Endothelial cell of umbilical vein (primary cell): ENCODE data around the gene HCN2. TPM values are rescaled to one million over a fixed set of nuclear protein-coding genes. Genes with fewer than 3 reads are reported as not detected.

Experiments used
- BruUV-seq: library from RNA; stranded (reverse); fragments of 400-500 nt; replicated peaks from 2 replicates; lab custom pipeline; 2021; lab: Mats Ljungman, UMichigan
- CTCF ChIA-PET: fragments of 300-600, 350-600 bp; sonication (Branson Sonifier 250); formaldehyde crosslinking; loops from one replicate; lab custom pipeline; 2021; ENCODE audit warnings: antibody characterized with exemption, inconsistent platforms; lab: Charles Lee
- POLR2A ChIA-PET: fragments of 300-600, 350-600 bp; sonication (Branson Sonifier 250); formaldehyde crosslinking; loops from one replicate; lab custom pipeline; 2021; ENCODE audit warnings: antibody characterized with exemption, inconsistent platforms; lab: Charles Lee
- DNase-seq: peaks from one replicate; pipeline ENCODE4 v3.0.0-alpha.2; 2011; ENCODE audit warnings: low read depth, low spot score
- FAIRE-seq: peaks from 2 replicates; lab custom pipeline; 2011; peaks lifted over from hg19 to GRCh38; lab: Jason Lieb, UNC
- H2AFZ ChIP-seq: 2 replicates; pipeline ENCODE4 v1.6.0; 2012; ENCODE audit warnings: low read depth, low read length, control low read depth, inconsistent platforms
- H3K27ac ChIP-seq: 2 replicates; pipeline ENCODE4 v1.5.1; 2011; ENCODE audit warnings: low read depth, mild to moderate bottlenecking, control low read depth, low read length, moderate library complexity; ENCODE audit not compliant: insufficient read depth
- H3K27me3 ChIP-seq, 2 experiments: 2 replicates each; pipeline versions ENCODE4 v1.6.0 to v1.6.1; 2011; ENCODE audit warnings: low read length in 2 of 2, mixed read lengths in 1 of 2; ENCODE audit not compliant: control insufficient read depth in 2 of 2, insufficient read depth in 2 of 2
- H3K36me3 ChIP-seq, 2 experiments: 2 replicates in 1 of 2; 3 replicates in 1 of 2; pipeline ENCODE4 v1.5.1; 2011; ENCODE audit warnings: low read length in 2 of 2, mild to moderate bottlenecking in 1 of 2, moderate library complexity in 1 of 2; ENCODE audit not compliant: control insufficient read depth in 2 of 2, insufficient read depth in 2 of 2; ENCODE audit errors: extremely low read depth in 1 of 2
- H3K4me1 ChIP-seq: 3 replicates; pipeline ENCODE4 v1.5.1; 2011; ENCODE audit warnings: mild to moderate bottlenecking, low read length; ENCODE audit not compliant: control insufficient read depth, insufficient read depth; ENCODE audit errors: extremely low read depth
- H3K4me2 ChIP-seq: 2 replicates; pipeline ENCODE4 v1.6.1; 2011; ENCODE audit warnings: low read length, control low read depth, mixed read lengths; ENCODE audit not compliant: insufficient read depth
- H3K4me3 ChIP-seq, 3 experiments: fragments of 200-600 bp in 1 of 3; sonication (generic), shearing (Covaris generic) in 1 of 3; replicated peaks in 1 of 3; 2 replicates each; pipeline ENCODE4 v1.5.1; 2011 to 2016; ENCODE audit warnings: control low read depth in 3 of 3, low read length in 3 of 3, mild to moderate bottlenecking in 2 of 3, inconsistent platforms in 1 of 3, low read depth in 1 of 3, moderate library complexity in 1 of 3; ENCODE audit not compliant: insufficient read depth in 1 of 3
- H3K79me2 ChIP-seq: 2 replicates; pipeline ENCODE4 v1.6.0; 2012; ENCODE audit warnings: low read length, inconsistent platforms; ENCODE audit not compliant: control insufficient read depth, insufficient read depth
- H3K9ac ChIP-seq: replicated peaks from 2 replicates; pipeline ENCODE3; 2011; ENCODE audit warnings: low read length, control low read depth; ENCODE audit not compliant: insufficient read depth; ENCODE audit errors: extremely low read depth
- H3K9me1 ChIP-seq: replicated peaks from 3 replicates; pipeline ENCODE4 v1.6.0; 2011; ENCODE audit warnings: mild to moderate bottlenecking, low read length; ENCODE audit not compliant: control insufficient read depth, insufficient read depth; ENCODE audit errors: extremely low read depth
- H3K9me3 ChIP-seq: replicated peaks from 2 replicates; pipeline ENCODE4 v1.5.1; 2012; ENCODE audit warnings: low read length, inconsistent platforms; ENCODE audit not compliant: control insufficient read depth, insufficient read depth
- H4K20me1 ChIP-seq: replicated peaks from 2 replicates; pipeline ENCODE3; 2011; ENCODE audit warnings: mild to moderate bottlenecking, low read length; ENCODE audit not compliant: control insufficient read depth, insufficient read depth; ENCODE audit errors: extremely low read depth
- CTCF ChIP-seq, 2 donors: IDR thresholded peaks; 1 replicate in 1 of 2; 2 replicates in 1 of 2; pipeline ENCODE4 v1.5.1; 2011; ENCODE audit warnings: low read length in 2 of 2, mild to moderate bottlenecking in 2 of 2, moderate library complexity in 2 of 2, control low read depth in 1 of 2, inconsistent platforms in 1 of 2, low read depth in 1 of 2; ENCODE audit not compliant: insufficient read depth in 1 of 2; ENCODE audit errors: extremely low read depth in 1 of 2
- EZH2 ChIP-seq: IDR thresholded peaks from 2 replicates; pipeline ENCODE4 v1.6.1; 2012; ENCODE audit warnings: borderline replicate concordance, low read depth, mild to moderate bottlenecking, moderate library complexity, low read length, inconsistent platforms; ENCODE audit not compliant: severe bottlenecking
- FOS ChIP-seq: IDR thresholded peaks from 2 replicates; pipeline ENCODE4 v1.6.1; 2011; ENCODE audit warnings: mild to moderate bottlenecking, low read length, moderate library complexity, borderline replicate concordance; ENCODE audit not compliant: insufficient read depth
- GATA2 ChIP-seq: IDR thresholded peaks from 2 replicates; pipeline ENCODE4 v1.7.0; 2011; ENCODE audit warnings: low read depth, mild to moderate bottlenecking, moderate library complexity, mixed read lengths, low read length; ENCODE audit not compliant: insufficient read length, insufficient read depth
- MAX ChIP-seq: IDR thresholded peaks from 2 replicates; pipeline ENCODE4 v1.6.1; 2011; ENCODE audit not compliant: insufficient read depth, insufficient read length
- MYC ChIP-seq: IDR thresholded peaks from one replicate; pipeline ENCODE4 v1.6.1; 2011; ENCODE audit warnings: mild to moderate bottlenecking, low read depth, low read length
- POLR2A ChIP-seq: IDR thresholded peaks from 2 replicates; pipeline ENCODE4 v1.6.1; 2012; ENCODE audit warnings: low read depth, mild to moderate bottlenecking, control low read depth, low read length
- POLR2AphosphoS5 ChIP-seq: IDR thresholded peaks from 2 replicates; pipeline ENCODE4 v1.6.1; 2012; ENCODE audit warnings: low read depth, mild to moderate bottlenecking, control low read depth, low read length, moderate library complexity; ENCODE audit not compliant: insufficient read depth
- dilution Hi-C: fragments of 300-500 bp; cut with MboI; formaldehyde crosslinking; loops from one replicate; pipeline ENCODE4 v1.15.0; 2019; ENCODE audit warnings: low sequenced_read_pairs; ENCODE audit not compliant: extremely low pct_ligation_motif_present
- intact Hi-C: fragments of 100-400 bp; cut with micrococcal nuclease; formaldehyde crosslinking; loops from one replicate; pipeline ENCODE4 v1.10.0; 2022
- polyA plus RNA-seq, 4 experiments: library from polyadenylated mRNA; depleted of rRNA in 3 of 4; stranded (reverse) in 3 of 4; unstranded in 1 of 4; fragments of >200 nt; gene quantifications; 2 replicates each; pipeline versions ENCODE4 v1.2.1 to v1.2.3, GENCODE V29; 2011 to 2012; ENCODE audit warnings: missing spikeins in 1 of 4
- total RNA-seq: library from RNA; stranded (reverse); gene quantifications from 2 replicates; pipeline ENCODE4 v1.2.3, GENCODE V29; 2021

Gene HCN2
- total and polyA plus RNA-seq, 2 donors (not counting 3 experiments of a cell fraction or from before 2014, with no cell fraction given): 0.18 to 0.53 TPM

DNA sequence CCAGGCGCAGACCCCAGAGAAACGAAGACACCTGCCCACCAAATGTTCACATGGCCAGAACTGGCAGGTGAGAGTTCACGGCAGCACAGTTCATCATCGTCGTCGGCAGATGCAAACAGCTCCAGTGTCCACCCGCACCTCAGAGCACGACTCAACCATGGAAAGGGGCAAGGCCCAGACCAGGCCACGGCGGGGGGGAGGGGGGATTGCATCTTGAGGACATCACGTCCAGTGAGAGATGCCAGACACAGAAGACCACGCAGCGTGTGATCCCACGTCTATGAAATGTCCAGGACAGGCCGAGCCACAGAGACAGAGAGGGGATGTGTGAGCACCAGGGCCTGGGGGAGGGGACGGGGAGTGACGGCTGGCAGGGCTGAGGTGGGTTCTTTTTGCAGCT, 66.0 kb downstream of the HCN2 start:
- H3K9ac ChIP-seq: no peak overlapping the region
- H3K9me1 ChIP-seq: no peaks in the 10 kb centered on the region
- H3K4me2 ChIP-seq: no peak overlapping the region
- ChIA-PET CTCF (no interaction called here), POLR2A (no interaction called here)
- no peak overlapping the region for H3K4me3 ChIP-seq
- TF ChIP-seq POLR2AphosphoS5: no peak
- TF ChIP-seq EZH2: no peak
- TF ChIP-seq MAX: no peak
- no peak for TF ChIP-seq CTCF (IDR thresholded peaks at IDR 0.05; ENCODE audit: extremely low read depth in 1 of 2, insufficient read depth in 1 of 2, low read depth in 1 of 2, low read length in 2 of 2)
- TF ChIP-seq GATA2: no peak
- TF ChIP-seq MYC: no peak
- TF ChIP-seq FOS: no peak
- TF ChIP-seq POLR2A: no peak
- dilution Hi-C loops: no loop called here
- H3K27me3 ChIP-seq: no peaks in the 10 kb centered on the region
- H2AFZ ChIP-seq: no peak overlapping the region
- no peak for DNase-seq
- H3K4me1 ChIP-seq: peaks cover under 1% of the 10 kb centered on the region
- FAIRE-seq: no peak
- no peaks in the 10 kb centered on the region for H4K20me1 ChIP-seq
- H3K36me3 ChIP-seq: peaks cover 0 to 15% of the 10 kb centered on the region in 2 experiments
- no peaks in the 10 kb centered on the region for H3K9me3 ChIP-seq
- BruUV-seq: no TSS peak
- H3K79me2 ChIP-seq: peaks cover 83% of the 10 kb centered on the region
- intact Hi-C loops: no loop called here
- no peak overlapping the region for H3K27ac ChIP-seq
